Epidermal melanocyte (primary cell): ENCODE measurements around the gene RNF207.

ENCODE experiments used
- DNase-seq: peaks from one replicate; pipeline ENCODE4 v3.0.0; 2011; ENCODE audit warnings: low spot score; ENCODE audit not compliant: insufficient read length

Gene RNF207

GRCh38 chr1:6172549-6172948, 33.4 kb upstream of the RNF207 start:
- no peak for DNase-seq

- DNase-seq = no peak
Observed at GRCh38 chr1:6174621-6175410, 31.1 kb upstream of the RNF207 start.

GRCh38 chr1:6175411-6175828, 30.5 kb upstream of the RNF207 start:
- DNase-seq = no peak

GRCh38 chr1:6176779-6177178, 29.1 kb upstream of the RNF207 start:
- peak; percentile 8 for DNase-seq

GRCh38 chr1:6177681-6178380, 28.1 kb upstream of the RNF207 start:
- DNase-seq = peak; percentile 12

GRCh38 chr1:6178751-6179563, 27.0 kb upstream of the RNF207 start:
- DNase-seq = no peak

- no peak for DNase-seq
Observed at GRCh38 chr1:6179564-6180175, 26.2 kb upstream of the RNF207 start.

GRCh38 chr1:6180268-6180706, 25.6 kb upstream of the RNF207 start, which contains the start of gene CHD5:
Gene CHD5 (minus strand): TSS chr1:6180321. CDS start chr1:6180023, 298 bp downstream.
- DNase-seq = no peak

- DNase-seq = no peak
Observed at GRCh38 chr1:6180707-6181311, 25.1 kb upstream of the RNF207 start.

GRCh38 chr1:6181347-6181770, 24.6 kb upstream of the RNF207 start:
- no peak for DNase-seq

- DNase-seq = no peak
Observed at GRCh38 chr1:6183520-6183989, 22.4 kb upstream of the RNF207 start.

- DNase-seq = no peak
Observed at GRCh38 chr1:6184083-6184783, 21.7 kb upstream of the RNF207 start.

- DNase-seq = no peak
Observed at GRCh38 chr1:6185151-6185550, 20.8 kb upstream of the RNF207 start.

- DNase-seq = peak; percentile 18
Observed at GRCh38 chr1:6185635-6186382, 20.1 kb upstream of the RNF207 start.

GRCh38 chr1:6188466-6188865, 17.5 kb upstream of the RNF207 start:
- DNase-seq = no peak

GRCh38 chr1:6191968-6192367, 14.0 kb upstream of the RNF207 start:
- DNase-seq = no peak

GRCh38 chr1:6197746-6198427, 8.0 kb upstream of the RNF207 start:
- no peak for DNase-seq

- DNase-seq = no peak
Observed at GRCh38 chr1:6198646-6199297, 7.1 kb upstream of the RNF207 start.
